Left forelimb (tissue), 1 donor: ENCODE results near the gene GMFB.
A peak's percentile ranks its signal among the peaks of the same experiment; 100 is the strongest.

ENCODE experiments used
- DNase-seq: peaks from one replicate; pipeline ENCODE4 v3.0.0-alpha.2; 2018; ENCODE audit warnings: low spot score

Gene GMFB

GRCh38 chr14:54488646-54489317 lies at the start of gene GMFB:
Gene GMFB (minus strand): TSS chr14:54488980. CDS start chr14:54488927, 53 bp downstream.
- DNase-seq: peak; percentile 93

DNA sequence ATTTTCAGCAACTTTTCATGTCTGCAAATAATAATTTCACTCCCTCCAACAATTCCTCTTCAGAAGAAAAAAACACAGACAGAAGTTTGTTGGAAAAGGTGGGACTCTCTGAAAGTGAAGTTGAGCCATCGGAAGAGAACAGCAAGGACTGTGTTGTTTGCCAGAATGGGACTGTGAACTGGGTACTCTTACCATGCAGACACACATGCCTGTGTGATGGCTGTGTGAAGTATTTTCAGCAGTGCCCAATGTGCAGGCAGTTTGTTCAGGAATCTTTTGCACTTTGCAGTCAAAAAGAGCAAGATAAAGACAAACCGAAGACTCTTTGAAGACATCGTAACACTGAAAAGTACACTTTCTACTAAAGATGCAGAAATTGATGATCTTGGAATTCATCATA lies 49.3 kb upstream of the GMFB start:
- no peak for DNase-seq

GRCh38 chr14:54537651-54538050 lies 48.9 kb upstream of the GMFB start:
- DNase-seq: no peak

GRCh38 chr14:54535646-54536045 lies 46.9 kb upstream of the GMFB start:
- DNase-seq: no peak

DNA sequence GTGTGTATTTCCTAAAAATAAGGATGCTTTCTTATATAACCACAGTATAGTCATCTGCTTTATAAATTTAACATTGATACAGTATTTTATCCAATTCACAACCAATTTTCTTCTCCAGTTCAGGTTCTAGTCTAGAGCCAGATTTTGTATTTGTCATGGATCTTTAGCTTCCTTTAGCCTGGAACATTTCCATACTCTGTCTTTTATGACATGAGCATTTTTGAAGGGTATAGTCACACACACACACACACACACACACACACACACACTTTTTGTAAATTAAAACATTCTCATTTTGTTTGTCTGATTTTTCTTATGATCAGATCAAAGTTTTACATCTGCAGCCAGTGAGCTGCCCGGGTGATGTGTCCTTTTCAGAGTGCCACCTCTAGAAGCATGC lies 46.3 kb upstream of the GMFB start:
- no peak for DNase-seq

DNA sequence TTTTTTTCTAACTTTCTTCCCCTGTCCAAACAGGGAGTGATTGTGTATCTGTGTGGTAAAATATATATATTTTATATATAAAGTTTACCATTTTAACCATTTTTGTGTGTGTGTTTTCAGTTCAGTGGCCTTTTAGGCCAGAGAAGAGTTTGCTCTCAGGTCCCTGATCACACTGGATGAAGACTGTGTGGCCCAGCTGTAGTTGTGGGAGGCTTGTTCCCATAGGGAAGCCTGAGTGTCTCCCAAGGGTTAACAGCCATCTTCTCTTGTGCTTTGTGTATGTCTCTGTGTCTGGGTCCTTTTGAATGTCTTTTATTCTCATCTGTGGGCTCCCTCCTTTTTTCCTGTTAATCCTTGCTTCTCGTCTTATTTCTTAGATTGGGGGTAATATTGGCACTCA lies 44.3 kb upstream of the GMFB start:
- no peak for DNase-seq

DNA sequence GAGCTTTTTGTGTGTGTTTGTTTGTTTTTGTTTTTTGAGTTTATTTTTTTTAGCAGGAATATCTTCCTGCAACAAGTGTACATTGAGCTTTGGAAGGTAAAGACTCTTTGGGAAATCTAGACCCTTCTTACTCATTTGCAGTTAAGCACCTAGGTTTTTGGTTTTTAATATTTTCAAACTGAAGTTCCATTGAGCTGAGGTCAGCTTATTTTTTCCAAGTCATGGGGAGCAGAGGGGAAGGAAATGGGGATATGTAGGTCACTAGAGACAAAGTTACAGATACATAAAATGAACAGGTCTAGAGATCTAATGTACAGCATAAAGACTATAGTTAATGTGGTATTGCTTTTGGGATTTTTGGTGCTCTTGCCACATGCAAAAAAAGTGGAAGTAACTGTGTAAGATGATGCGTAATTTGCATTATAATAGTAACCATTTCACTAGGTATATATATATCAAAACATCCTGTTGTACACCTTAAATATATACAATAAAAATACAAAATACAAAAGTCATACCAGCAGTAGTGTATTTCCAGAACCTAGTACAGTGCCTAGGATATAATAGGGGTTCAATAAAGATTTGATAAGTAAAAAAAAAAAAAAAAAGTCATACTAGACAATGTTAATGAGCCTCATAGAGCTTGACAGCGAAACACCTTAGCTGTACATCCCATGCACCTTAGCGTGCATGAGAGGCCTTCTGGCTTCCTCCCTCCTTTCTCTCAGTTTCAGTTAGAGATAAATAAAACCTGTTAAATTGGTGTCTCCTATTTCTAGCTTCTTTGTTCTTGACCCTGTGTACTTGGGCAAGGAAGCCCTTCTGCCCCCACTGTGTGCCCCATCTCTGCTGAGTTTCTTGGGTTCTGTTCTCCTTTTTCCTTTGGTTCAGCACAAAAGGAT lies 43.6 kb upstream of the GMFB start:
- DNase-seq: no peak

DNA sequence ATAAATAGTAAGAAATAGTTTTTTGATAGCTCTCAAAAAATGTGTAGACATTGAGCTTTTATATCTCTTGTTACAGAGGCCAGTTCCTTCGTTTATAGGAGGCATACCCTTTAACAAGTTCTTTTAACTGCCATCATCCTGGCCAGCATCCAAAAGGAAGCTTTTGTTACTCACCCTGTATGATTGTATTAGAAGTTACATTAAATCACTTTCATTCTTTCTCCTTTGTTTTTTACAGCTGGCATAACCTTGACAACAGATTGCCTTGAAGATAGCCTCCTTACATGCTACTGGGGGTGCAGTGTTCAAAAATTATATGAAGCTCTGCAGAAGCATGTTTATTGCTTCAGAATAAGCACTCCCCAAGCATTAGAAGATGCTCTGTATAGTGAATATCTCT lies 41.0 kb upstream of the GMFB start:
- no peak for DNase-seq

GRCh38 chr14:54528973-54529372 lies 40.2 kb upstream of the GMFB start:
- DNase-seq: no peak

DNA sequence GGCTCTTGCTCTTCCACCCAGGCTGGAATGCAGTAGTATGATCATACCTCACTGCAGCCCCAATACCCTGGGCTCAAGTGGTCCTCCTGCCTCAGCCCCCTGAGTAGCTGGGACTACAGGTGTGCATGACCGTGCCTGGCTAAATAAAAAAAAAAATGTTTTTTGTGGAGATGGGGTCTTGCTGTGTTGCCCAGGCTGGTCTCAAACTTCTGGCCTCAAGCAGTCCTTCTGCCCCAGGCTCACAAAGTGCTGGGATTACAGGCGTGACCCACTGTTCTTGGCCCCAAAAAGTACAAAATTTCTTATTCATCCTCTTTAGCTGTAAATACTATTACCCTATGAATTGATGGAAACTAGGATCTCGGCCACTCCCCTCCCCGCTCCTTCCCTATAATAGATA lies 35.6 kb upstream of the GMFB start:
- no peak for DNase-seq

DNA sequence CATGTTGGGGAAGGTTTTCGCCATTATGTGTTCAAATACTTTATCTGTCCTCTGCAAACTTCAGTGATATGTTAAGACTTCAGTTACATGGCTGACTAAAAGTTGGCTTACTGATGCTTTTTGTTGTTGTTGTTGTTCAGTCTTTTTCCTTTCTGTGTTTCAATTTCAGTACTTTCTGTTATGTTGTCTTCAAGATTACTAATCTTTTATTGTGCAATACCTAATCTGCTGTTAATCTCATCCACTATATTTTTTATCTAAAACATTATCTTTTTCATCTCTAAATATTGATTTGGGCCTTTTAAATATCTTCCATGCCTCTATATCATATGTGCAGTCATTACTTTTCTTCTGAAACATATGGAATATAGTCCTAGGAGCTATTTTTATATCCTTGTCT lies 27.9 kb upstream of the GMFB start:
- no peak for DNase-seq

GRCh38 chr14:54515670-54516069 lies 26.9 kb upstream of the GMFB start:
- DNase-seq: no peak

- DNase-seq: no peak
These were observed 23.6 kb upstream of the GMFB start for GRCh38 chr14:54512393-54512792.

GRCh38 chr14:54509546-54510501 lies 21.0 kb upstream of the GMFB start, which contains the start of gene CGRRF1:
Gene CGRRF1 (plus strand): TSS chr14:54509906. CDS start chr14:54509960, 54 bp downstream.
- peak; percentile 98 for DNase-seq

- no peak for DNase-seq
These were observed 14.7 kb upstream of the GMFB start for GRCh38 chr14:54503486-54503885.

GRCh38 chr14:54502602-54503001 lies 13.8 kb upstream of the GMFB start:
- DNase-seq: no peak

DNA sequence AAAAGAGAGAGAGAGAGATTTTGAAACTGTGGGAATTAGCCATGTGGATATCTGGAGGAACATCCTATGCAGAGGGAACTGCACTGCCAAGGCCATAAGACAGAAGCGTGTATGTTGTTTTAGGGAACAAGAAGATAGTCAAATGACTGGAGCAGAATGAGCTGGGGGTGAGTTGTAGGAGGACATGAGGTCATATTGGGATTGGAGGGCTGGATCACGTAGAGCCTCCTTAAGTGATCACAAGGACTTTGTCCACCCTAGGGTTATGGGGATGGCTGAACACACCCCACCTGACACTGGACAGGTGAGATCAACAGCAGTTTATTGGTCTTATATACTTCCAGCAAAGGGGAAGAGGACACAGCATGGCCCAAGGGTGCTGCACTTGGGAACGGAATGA lies 12.7 kb upstream of the GMFB start:
- no peak for DNase-seq

GRCh38 chr14:54500744-54501143 lies 12.0 kb upstream of the GMFB start:
- no peak for DNase-seq

GRCh38 chr14:54498579-54498978 lies 9.8 kb upstream of the GMFB start:
- no peak for DNase-seq

- no peak for DNase-seq
These were observed 9.3 kb upstream of the GMFB start for GRCh38 chr14:54498095-54498531.

GRCh38 chr14:54497224-54497623 lies 8.4 kb upstream of the GMFB start:
- DNase-seq: no peak

DNA sequence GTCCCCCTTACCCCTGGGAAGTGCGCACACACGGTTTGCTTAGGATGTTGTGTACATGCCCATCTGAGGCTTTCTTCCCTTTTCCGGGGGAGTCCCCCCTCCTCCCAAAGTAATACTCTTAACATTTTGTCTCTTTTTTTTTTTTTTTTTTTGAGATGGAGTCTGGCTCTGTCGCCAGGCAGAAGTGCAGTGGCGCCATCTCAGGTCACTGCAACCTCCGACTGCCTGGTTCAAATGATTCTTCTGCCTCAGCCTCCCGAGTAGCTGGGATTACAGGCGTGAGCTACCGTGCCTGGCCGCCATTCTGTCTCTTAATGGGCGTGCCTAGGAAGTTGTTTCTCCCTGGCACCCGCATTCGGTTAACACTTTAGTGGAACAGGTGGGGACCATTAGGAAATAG lies 4.5 kb upstream of the GMFB start:
- no peak for DNase-seq
